H1 (cell line): ENCODE measurements around the gene MGAT5. TPM values are rescaled to one million over a fixed set of nuclear protein-coding genes. Genes with fewer than 3 reads are reported as not detected.

Source experiments
- KDM1A ChIP-seq: fragments of 200-600, 300-600 bp; sonication (generic); IDR thresholded peaks from 2 replicates; pipeline ENCODE4 v1.7.1; 2016; ENCODE audit warnings: mild to moderate bottlenecking, low read length, borderline replicate concordance
- PHF8 ChIP-seq: fragments of 200-600 bp; sonication (generic); conservative IDR thresholded peaks from 2 replicates; pipeline ENCODE4 v1.7.1; 2012; ENCODE audit warnings: low read depth, mild to moderate bottlenecking, inconsistent platforms, low read length, moderate library complexity
- YY1 ChIP-seq: IDR thresholded peaks from 2 replicates; pipeline ENCODE4 v1.6.1; 2011; ENCODE audit warnings: low read depth, mild to moderate bottlenecking, low read length
- polyA plus RNA-seq, 7 experiments: library from polyadenylated mRNA; depleted of rRNA in 3 of 7; stranded (reverse) in 5 of 7; unstranded in 2 of 7; fragments of >200 nt in 5 of 7; fragments of 200-250 nt in 2 of 7; gene quantifications; 1 replicate in 5 of 7; 2 replicates in 1 of 7; 4 replicates in 1 of 7; pipeline versions ENCODE4 v1.2.1 to v1.2.3, GENCODE V29; 2011 to 2013; ENCODE audit warnings: missing spikeins in 2 of 7, mixed read lengths in 2 of 7
- total RNA-seq: library from RNA; stranded (reverse); fragmentation: NEBNext Ultra II Directional; extraction: Animal tissue kit (Norgen Biotek cat#: 25700); gene quantifications from 2 replicates; pipeline ENCODE4 v1.2.1, GENCODE V29; 2021
- TF ChIP-seq, protein P1 (sequence below): IDR thresholded peaks from 2 replicates; pipeline ENCODE4 v1.6.1; 2012; ENCODE audit warnings: inconsistent platforms

MGAT5 gene
- total and polyA plus RNA-seq, 2 of the 8 experiments (the other 6 are each of a cell fraction or from before 2014, with no cell fraction given), result 11.2 to 49.2 TPM

DNA sequence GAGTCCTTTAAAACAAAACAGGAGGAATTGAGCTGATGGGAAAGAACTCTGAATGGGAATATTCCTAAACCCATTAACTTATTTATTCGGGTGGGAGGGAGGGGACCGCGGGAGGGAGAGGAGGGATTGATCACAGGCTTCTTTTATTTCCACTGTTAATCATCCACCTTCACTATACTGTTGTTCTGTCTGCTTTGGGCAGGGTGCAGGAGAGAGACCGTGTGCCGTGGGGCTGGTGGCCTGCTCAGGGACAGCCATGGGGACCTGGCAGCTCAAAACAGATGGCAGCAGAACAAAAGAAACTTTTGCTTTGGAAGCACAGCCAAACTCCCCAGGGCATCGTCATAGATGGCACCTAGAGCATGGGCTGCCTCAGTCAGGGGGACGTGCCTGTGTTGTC, 195.3 kb downstream of the MGAT5 start (continued):
- TF ChIP-seq PHF8 (no peak), YY1 (no peak), KDM1A (no peak)
- TF ChIP-seq, protein P1, sequence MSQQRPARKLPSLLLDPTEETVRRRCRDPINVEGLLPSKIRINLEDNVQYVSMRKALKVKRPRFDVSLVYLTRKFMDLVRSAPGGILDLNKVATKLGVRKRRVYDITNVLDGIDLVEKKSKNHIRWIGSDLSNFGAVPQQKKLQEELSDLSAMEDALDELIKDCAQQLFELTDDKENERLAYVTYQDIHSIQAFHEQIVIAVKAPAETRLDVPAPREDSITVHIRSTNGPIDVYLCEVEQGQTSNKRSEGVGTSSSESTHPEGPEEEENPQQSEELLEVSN, result no peak
